GM12864 (cell line): Measurements from ENCODE around the gene NCKAP1.
"Not testable (repeated sequence)": the region's sequence is repeated elsewhere in the genome, so short reads cannot be mapped to it uniquely, and the experiment has no call there.

Experiments
- DNase-seq: peaks from one replicate; pipeline ENCODE4 v3.0.0-alpha.2; 2011; ENCODE audit warnings: low read depth
- H3K4me3 ChIP-seq: 2 replicates; pipeline ENCODE4 v1.5.1; 2011; ENCODE audit warnings: mild to moderate bottlenecking, low read depth, low read length, control low read depth
- TF ChIP-seq, protein P1 (sequence below): IDR thresholded peaks from 2 replicates; pipeline ENCODE4 v1.5.1; 2011; ENCODE audit warnings: low read depth, mild to moderate bottlenecking, moderate library complexity, low read length, control low read depth, inconsistent platforms; ENCODE audit errors: missing control alignments

NCKAP1 gene

DNA sequence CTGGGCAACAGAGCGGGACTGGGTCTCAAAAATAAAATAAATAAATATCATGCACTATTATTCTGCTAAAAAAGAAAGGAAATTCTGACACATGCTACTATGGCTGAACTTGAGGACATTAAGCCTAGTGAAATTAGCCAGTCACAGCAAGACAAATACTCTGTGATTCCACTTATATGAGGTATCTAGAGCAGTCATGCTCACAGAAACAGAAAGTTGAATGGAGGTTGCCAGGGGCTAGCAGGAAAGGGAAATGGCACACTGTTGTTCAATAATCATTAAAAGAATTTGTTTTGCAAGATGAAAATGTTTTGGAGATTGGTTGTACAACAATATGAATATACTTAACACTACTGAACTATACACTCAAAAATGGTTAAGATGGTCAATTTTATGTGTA, 60.8 kb downstream of the NCKAP1 start:
- H3K4me3 ChIP-seq, result no peak overlapping the region
- DNase-seq, result no peak
- TF ChIP-seq, protein P1, sequence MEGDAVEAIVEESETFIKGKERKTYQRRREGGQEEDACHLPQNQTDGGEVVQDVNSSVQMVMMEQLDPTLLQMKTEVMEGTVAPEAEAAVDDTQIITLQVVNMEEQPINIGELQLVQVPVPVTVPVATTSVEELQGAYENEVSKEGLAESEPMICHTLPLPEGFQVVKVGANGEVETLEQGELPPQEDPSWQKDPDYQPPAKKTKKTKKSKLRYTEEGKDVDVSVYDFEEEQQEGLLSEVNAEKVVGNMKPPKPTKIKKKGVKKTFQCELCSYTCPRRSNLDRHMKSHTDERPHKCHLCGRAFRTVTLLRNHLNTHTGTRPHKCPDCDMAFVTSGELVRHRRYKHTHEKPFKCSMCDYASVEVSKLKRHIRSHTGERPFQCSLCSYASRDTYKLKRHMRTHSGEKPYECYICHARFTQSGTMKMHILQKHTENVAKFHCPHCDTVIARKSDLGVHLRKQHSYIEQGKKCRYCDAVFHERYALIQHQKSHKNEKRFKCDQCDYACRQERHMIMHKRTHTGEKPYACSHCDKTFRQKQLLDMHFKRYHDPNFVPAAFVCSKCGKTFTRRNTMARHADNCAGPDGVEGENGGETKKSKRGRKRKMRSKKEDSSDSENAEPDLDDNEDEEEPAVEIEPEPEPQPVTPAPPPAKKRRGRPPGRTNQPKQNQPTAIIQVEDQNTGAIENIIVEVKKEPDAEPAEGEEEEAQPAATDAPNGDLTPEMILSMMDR, result no peak

DNA sequence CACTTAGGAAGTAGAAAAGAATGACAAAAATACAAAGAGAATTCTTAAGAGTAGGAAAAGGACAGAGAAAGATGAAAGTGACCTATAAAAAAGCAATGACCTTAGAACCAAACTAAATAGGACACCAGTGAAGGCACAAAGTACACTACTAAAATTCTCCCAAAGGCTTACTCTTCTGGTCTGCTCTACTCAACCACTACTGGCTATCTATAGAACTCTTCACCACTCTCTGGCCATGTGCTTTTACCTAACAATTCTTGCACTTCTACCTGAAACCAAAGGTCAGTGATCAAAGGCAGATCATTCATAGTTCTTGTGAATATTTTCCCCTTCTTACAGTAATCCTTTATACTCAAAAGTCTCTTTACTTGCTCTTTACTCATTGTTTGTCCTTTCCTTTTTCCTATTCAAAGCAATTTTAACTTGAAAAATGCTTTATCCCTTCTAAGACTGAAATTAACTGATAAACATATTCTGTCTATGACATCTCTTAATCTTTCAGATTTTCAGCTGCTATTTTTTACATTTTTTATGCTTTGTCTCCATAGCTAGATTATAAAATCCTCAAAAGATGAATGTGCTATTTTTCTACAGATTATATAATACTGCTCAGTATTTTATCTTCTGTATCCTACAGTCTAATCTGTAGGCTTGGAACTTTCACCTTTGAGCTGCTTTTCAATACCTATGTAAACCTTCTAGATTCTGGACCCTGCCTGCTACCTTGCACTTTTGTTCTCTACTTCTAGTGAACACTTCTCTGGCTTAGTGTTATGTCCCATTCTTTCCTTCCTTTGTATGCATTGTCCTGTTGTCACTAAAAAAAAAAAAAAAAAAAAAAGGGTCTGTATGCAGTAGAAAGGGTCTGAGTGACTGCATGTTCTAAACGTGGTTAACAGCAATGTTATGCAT, 64.6 kb downstream of the NCKAP1 start:
- DNase-seq, result no peak
- TF ChIP-seq, protein P1, result no peak
- H3K4me3 ChIP-seq, result no peak overlapping the region

DNA sequence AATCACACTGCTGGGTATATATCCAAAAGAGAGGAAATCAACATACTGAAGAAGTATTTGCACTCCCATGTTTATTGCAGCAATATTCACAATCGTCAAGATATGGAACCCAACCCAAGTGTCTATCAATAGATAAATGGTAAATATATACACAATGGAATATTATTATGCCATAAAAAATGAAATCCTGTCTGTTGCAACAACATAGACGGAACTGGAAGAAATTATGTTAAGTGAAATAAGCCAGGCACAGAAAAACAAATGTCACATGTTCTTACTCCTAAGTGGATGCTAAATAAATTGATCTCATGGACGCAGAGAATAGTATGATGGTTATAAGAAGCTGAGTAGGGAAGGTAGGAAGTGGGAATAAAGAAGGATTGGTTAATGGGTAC, 65.7 kb downstream of the NCKAP1 start:
- TF ChIP-seq, protein P1, result no peak
- H3K4me3 ChIP-seq, result no peak overlapping the region
- DNase-seq, result no peak

DNA sequence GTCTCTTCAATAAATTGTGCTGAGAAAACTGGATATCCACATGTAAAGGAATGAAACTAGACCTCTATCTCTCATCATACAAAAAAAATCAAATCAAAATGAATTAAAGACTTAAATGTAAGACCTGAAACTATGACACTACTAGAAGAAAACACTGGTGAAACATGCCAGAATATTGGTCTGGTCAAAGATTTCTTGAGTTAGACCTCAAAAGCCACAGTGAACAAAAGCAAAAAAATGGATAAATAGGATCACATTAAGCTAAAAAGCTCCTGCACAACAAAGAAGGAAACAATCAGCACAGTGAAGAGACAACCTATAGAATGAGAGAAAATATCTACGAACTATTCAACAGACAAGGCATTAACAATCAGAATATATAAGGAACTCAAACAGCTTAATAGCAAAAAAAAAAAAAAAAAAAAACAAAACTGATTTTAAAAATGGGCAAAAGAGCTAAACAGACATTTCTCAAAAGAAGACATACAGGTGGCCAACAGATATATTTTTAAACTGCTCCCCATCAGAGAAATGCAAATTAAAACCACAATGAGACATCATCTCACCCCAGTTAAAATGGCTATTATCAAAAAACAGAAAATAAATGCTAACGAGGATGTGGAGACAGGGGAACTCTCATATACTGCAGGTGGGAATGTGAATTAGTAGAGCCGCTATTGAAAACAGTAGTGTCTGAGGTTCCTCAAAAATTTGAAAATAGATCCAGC, 66.3 kb downstream of the NCKAP1 start:
- H3K4me3 ChIP-seq, result no peak overlapping the region
- TF ChIP-seq, protein P1, result no peak
- no peak for DNase-seq

DNA sequence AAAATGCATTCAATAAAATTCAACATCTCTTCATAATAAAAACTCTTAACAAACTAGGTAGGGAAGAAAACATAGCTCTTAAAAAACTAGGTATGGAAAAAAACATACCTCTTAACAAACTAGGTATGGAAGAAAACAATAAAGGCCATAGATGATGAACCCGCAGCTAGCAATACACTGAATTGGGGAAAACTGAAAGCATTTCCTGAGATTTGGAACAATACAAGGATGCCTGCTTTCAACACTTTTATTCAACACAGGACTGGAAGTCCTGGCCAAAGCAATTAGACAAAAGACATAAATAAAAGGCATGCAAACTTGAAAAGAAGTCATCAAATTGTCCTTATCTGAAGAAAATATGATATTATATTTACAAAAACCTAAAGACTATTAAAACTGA, 67.8 kb downstream of the NCKAP1 start:
- TF ChIP-seq, protein P1, result no peak
- no peak overlapping the region for H3K4me3 ChIP-seq
- DNase-seq, result no peak

DNA sequence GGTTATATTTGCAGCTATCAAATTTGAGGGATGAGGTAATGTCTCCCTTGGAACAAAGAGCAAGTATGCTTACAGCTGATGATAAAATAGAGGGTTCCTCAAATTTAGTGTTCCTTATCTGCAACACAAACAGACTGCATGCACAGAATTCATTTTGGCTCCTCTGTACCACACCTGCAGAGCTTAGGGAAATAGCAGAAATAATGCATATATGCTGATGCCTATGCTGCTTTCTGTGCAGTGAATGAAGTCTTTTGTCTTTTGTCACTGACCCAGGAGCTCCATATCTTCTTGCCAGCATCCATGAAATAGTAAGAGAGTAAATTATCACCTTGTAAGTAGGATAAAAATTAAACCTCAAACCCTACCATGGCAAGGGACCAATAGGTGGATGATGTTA, 69.8 kb downstream of the NCKAP1 start:
- H3K4me3 ChIP-seq, result no peak overlapping the region
- DNase-seq, result no peak
- TF ChIP-seq, protein P1, result no peak

DNA sequence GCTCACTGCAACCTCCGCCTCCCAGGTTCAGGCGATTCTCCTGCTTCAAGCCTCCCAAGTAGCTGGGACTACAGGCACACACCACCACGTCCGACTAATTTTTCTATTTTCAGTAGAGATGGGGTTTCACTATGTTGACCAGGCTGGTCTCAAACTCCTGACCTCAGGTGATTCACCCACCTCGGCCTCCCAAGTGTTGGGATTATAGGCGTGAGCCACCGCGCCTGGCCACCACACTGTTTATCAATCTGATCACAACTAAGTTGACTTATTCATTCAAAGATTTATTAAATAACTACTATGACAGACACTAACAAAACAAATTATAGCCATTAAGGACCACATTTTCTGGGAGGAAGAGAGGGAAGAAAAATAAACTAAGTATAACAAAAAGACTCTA, 71.9 kb downstream of the NCKAP1 start:
- not testable (repeated sequence) for H3K4me3 ChIP-seq, DNase-seq
